Measurements from ENCODE around the gene TRAM2.
A peak's percentile ranks its signal among the peaks of the same experiment; 100 is the strongest.

Gene TRAM2

DNA sequence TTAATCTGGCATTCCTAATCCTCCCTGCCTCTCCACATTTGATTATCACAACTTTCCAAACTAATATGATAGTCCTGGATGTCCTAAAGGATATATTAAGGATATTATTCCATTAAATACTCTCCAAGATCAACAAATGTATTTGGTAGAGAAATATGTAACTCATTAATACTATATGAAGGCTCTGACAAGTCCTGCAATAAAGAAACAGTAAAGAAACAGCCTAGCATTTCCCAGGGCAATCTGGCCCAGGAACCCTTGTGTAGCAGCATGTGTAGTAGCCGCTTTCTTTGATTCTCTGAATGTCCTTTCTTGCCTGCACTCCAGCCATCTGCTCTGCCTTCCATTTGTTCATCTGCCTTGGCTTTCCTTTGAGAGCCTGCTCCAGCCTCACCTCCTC lies 23.7 kb downstream of the TRAM2 start:
- no peak for DNase-seq (ENCODE audit: low read depth)
- TF ChIP-seq, protein P1, sequence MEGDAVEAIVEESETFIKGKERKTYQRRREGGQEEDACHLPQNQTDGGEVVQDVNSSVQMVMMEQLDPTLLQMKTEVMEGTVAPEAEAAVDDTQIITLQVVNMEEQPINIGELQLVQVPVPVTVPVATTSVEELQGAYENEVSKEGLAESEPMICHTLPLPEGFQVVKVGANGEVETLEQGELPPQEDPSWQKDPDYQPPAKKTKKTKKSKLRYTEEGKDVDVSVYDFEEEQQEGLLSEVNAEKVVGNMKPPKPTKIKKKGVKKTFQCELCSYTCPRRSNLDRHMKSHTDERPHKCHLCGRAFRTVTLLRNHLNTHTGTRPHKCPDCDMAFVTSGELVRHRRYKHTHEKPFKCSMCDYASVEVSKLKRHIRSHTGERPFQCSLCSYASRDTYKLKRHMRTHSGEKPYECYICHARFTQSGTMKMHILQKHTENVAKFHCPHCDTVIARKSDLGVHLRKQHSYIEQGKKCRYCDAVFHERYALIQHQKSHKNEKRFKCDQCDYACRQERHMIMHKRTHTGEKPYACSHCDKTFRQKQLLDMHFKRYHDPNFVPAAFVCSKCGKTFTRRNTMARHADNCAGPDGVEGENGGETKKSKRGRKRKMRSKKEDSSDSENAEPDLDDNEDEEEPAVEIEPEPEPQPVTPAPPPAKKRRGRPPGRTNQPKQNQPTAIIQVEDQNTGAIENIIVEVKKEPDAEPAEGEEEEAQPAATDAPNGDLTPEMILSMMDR (IDR thresholded peaks at IDR 0.05; ENCODE audit: low read depth, low read length, missing control alignments): no peak
- no peak overlapping the region for H3K4me3 ChIP-seq (ENCODE audit: low read depth, low read length)

DNA sequence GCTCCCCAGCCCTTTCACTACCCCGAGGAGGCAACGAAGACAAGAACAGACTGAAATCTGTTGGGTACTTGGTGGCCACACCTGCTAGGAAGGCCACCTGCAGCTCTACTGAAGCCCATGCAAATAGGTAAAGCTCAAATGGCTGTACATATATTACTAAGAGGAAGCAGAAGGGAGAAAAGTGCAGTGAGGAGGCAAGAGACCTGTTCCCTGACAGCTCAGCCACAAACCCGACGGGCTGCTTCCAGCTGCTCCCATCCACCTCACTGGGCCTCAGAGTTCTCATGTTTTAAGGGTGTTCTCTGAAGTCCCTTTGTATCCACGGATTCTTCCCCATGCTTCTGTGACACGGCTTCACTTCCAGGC lies 24.6 kb downstream of the TRAM2 start:
- peak; percentile 65 for DNase-seq (ENCODE audit: low read depth)
- TF ChIP-seq, protein P1 (IDR thresholded peaks at IDR 0.05; ENCODE audit: low read depth, low read length, missing control alignments): no peak
- H3K4me3 ChIP-seq (ENCODE audit: low read depth, low read length): no peak overlapping the region

DNA sequence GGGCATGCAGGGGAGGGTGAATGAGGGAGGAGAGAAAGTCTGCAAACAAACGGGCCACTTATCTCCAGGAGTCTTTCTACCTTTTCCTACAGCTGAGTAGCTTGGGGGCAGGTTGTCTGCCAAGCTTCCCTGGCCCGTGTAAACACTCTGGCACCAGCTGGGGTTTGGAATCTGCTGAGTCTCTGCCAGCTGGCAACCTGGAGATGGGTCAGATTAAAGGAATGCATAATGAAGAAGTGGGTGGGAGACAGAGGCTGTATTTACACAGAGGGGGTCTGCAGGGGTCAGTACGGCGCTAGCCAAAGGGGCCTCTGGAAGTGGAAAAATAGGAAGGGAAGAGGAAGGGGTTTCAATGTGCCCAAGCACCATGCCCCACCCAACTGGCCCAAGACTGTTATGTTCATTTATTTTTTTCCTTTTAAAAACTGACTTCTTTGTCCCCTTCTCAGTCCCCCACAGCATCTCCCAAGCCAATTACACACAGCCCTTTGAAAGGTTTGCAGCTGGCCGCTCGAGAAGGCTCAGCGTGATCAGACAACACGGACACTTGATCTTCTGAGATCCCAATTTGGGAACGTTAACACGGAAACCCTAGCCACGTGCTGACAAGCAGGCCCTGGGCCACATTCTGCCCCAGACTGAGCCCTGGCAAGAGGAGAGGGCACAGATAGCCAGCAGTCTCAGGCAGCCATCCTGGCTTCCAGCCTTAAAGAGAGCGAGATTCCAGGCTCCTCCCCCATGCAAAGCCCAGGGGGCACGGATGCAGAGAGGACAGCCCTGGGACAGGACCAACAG lies 25.2 kb downstream of the TRAM2 start:
- no peak for DNase-seq (ENCODE audit: low read depth)
- TF ChIP-seq, protein P1 (IDR thresholded peaks at IDR 0.05; ENCODE audit: low read depth, low read length, missing control alignments): no peak
- H3K4me3 ChIP-seq (ENCODE audit: low read depth, low read length): no peak overlapping the region

DNA sequence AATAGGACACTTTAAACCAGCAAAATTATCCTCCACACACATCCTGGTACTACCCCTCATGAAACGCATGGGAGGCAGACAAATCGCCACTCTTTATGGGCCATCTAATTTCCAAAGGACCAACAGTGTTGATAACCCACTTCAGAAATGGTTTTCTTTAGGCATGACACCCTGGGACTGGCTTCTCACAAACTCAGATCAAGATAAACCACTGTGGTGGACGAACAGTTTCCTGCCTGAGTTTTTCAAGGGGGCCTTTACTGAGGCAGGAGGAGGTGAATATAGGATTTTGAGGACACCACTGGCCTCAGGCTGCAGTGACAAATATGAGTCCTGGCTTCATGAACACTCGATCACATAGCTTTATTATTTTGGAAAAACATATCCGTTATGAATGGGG lies 26.0 kb downstream of the TRAM2 start:
- no peak for DNase-seq (ENCODE audit: low read depth)
- H3K4me3 ChIP-seq (ENCODE audit: low read depth, low read length): no peak overlapping the region
- TF ChIP-seq, protein P1 (IDR thresholded peaks at IDR 0.05; ENCODE audit: low read depth, low read length, missing control alignments): no peak

DNA sequence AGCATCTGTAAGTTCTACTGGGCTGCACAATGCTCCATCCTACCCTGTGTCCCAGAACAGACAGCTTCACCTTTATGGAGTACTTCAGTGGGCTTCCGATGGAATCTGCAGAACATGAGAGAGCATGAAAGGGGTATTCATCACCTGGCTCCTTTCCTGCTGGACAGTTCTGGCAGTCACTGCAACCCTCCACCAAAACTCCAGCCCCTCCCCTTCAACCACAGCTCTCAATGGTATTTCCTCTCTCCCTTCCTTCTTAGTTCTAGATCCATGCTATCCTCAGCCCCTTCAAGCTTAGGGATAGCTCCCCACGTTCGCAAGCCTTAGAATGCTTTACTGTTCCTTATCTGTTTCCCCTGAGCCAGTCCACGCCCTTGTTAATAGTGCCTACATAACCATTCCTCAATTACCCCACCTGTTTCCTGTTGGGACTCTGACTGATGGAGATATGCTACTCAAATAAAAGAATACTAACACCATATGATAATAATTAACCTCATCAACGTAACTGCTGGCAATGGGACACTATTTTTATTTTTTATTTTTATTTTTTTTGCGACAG lies 26.8 kb downstream of the TRAM2 start:
- no peak for DNase-seq (ENCODE audit: low read depth)
- TF ChIP-seq, protein P1 (IDR thresholded peaks at IDR 0.05; ENCODE audit: low read depth, low read length, missing control alignments): no peak

DNA sequence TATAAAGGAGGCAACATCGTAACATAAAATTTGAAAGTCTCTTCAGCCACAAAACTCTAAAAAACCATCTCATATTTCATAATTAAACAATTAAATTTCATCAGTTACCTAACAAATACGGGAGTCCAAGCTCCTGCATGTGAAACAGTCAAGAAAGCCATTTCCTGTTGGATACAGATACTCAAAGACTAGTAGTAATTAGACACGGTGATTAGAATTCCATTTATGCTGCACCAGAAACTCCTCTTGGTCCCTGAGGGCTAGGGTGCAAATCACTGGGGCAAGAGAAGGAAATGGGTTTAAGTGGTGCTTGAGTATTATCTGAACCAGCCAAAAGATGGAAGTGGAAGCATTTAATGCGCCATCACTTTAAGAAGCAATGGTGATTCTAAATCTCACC lies 27.4 kb downstream of the TRAM2 start:
- TF ChIP-seq, protein P1 (IDR thresholded peaks at IDR 0.05; ENCODE audit: low read depth, low read length, missing control alignments): no peak
- no peak for DNase-seq (ENCODE audit: low read depth)
- no peak overlapping the region for H3K4me3 ChIP-seq (ENCODE audit: low read depth, low read length)

More for the DNA sequence above, 26.8 kb downstream of the TRAM2 start:
- H3K4me3 ChIP-seq (ENCODE audit: low read depth, low read length): no peak overlapping the region

DNA sequence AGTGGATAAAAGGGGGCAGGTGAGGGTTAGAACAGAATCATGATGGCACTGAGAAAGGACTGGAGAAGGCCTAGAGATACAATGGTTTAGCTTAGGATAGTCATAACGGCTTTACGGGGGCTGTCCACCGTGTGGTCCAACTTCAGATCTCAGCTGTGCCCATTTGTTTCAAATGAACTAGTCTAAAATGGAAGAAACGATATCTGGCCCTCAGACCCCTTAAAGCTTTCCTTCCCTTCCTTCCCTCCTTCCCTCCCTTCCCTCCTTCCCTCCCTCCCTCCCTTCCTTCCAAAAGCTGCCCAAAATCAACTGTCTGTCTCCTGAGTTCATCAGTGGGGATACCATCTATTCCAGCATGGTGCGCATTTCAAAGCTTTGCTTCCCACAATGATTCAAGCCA lies 27.9 kb downstream of the TRAM2 start:
- H3K4me3 ChIP-seq (ENCODE audit: low read depth, low read length): no peak overlapping the region
- TF ChIP-seq, protein P1 (IDR thresholded peaks at IDR 0.05; ENCODE audit: low read depth, low read length, missing control alignments): no peak
- DNase-seq (ENCODE audit: low read depth): no peak
